ENCODE measurements around the gene NME3.

NME3 gene

DNA sequence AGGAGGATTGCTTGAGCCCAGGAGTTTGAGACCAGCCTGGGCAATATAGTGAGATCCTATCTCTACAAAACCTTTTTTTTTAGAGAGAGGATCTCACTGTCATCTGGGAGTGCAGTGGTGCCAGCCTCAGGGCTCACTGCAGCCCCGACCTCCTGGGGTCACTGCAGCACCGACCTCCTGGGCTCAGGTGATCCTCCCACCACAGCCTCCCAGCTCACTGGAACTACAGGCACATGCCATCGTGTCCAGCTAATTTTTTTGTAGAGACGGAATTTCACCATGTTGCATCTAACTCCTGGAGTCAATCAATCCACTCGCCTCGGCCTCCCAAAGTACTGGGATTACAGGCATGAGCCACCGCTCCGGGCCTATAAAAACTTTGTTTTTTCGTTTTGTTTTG lies 50.0 kb downstream of the NME3 start:
- DNase-seq = no peak

All from bone marrow (tissue), 2 donors.